Activated CD4-positive, alpha-beta T cell treated with anti-CD3 and anti-CD28 coated beads for 4 hours (primary cell): ENCODE results near the gene PHACTR1.

Source experiments
- DNase-seq, 2 donors: peaks; one replicate each; pipeline ENCODE4 v3.0.0-alpha.2; 2020

The PHACTR1 gene

GRCh38 chr6:12804952-12805645, 88.5 kb downstream of the PHACTR1 start:
- no peak for DNase-seq

- DNase-seq, result no peak
Measured at GRCh38 chr6:12806136-12806535, 89.6 kb downstream of the PHACTR1 start.

DNA sequence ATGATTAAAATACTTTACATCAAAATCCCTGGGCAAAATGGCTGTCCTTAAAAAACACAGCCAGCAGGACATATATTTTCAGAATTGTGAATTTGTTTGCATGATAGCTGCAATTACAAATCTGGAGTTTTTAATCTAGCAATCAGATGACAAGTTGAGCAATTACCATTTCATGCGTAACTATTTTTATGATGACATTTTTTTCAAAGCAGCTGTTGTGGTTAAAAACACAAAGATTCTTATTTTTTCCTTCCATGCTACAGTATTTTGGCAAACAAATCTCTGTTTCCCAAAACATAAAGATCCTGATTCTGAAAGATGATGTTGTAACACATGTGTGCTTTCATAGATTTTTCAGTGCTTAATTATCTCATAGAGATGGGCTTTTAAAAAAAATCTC, 90.2 kb downstream of the PHACTR1 start:
- no peak for DNase-seq

DNA sequence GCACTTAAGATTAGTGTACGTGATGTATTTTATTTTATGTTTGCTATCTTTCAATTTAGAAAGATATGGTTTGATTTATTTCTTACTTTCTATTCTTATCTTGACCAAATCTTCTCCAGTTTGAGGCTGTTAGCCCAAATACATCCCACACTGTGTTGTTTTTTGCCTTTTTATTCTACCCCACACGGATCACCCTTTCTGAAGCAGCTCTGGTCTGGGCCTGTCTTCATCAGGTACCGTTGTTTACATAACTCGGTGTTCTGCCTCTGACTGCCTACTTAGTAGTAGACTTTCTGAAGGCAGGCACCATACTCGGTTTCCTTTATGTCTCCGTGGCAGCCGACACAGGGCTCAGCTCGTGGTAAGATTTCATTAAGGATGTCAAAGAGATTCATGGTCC, 95.0 kb downstream of the PHACTR1 start:
- DNase-seq, result no peak

GRCh38 chr6:12813321-12813720, 96.8 kb downstream of the PHACTR1 start:
- DNase-seq, result no peak

GRCh38 chr6:12814015-12814414, 97.4 kb downstream of the PHACTR1 start:
- DNase-seq, result no peak

GRCh38 chr6:12815089-12815488, 98.5 kb downstream of the PHACTR1 start:
- DNase-seq, result no peak

- DNase-seq, result no peak
Measured at GRCh38 chr6:12815884-12816600, 99.5 kb downstream of the PHACTR1 start.

DNA sequence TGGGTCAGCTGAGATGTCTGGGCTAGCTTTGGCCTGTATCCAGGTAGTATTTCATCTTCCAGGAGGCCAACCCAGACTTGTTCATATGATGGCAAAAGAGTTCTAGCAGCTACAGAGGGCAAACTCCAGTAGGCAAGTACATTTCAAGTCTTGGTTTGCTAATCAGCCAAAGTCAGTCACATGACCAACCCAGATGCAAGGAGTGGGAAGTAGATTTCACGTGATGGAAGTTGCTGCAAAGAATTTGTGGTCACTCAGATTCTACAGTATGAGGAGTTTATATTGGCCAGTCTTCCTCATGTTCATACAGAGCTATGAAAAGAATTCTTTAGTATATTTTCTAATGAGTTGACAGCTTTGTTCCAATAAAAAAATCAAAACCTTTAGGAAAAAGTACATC, 101.8 kb downstream of the PHACTR1 start:
- no peak for DNase-seq

GRCh38 chr6:12823847-12824246, 107.3 kb downstream of the PHACTR1 start:
- no peak for DNase-seq

GRCh38 chr6:12826584-12826983, 110.0 kb downstream of the PHACTR1 start:
- no peak for DNase-seq

GRCh38 chr6:12827921-12828320, 111.4 kb downstream of the PHACTR1 start:
- DNase-seq, result no peak

DNA sequence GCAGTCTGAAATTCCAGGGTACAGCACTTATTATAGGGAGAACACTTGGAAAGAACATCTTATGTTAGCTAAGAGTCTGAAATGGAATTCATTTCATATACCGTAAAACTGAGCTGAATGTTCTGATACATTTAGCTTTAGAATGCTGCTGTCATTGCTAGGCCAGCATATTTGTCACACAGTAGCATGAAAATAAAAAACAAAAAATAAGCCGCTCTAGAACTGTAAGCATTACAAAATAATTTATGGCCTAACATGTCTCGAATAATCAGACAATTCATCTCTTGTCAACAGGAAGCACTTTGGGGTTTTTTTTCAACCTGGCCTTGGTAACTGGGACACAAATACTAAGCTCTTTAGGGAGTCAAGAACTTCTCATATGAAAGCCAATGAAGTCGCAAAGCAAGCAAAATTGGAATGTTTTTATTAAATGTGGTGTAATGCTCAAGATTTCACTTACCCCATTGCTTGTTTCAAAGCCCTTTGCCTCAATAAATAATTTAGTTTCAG, 115.7 kb downstream of the PHACTR1 start:
- DNase-seq, result no peak

- no peak for DNase-seq
Measured at GRCh38 chr6:12836009-12836408, 119.4 kb downstream of the PHACTR1 start.

DNA sequence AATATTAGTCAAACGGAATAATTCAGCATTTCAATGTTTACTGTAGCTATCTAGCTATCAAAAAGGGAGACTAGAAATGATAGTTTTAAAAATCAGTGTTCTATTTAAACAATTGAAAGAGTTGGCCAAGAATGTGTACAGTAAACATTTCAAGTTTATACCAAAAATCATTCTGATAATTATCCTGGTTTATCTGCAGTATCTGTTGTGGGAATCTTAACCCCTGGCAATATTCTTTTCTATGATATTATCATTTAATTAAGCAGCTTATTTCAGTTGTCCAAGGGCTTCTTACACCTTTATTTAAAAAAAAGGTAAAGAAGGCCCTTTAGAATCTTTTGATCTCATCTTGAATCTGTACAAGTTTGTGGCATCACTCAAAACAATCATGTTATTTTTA, 125.1 kb downstream of the PHACTR1 start:
- DNase-seq, result no peak

DNA sequence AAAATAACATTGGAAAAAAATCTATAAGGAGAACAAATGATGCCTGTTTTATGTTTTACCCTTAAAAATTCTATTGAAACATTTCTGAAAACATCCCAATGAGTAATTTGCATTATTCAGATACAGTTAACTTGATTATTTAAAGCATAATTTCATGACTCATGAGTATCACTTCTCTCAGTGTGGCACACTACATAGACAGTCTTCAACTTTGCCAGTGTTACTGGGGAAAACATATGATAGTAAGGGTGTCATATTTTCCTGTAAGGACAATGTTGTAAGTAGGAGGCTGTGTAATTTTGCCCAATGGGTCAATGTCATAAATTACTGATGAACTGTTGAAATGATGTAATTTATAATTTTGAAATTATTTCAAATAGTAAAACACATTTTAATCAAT, 125.5 kb downstream of the PHACTR1 start:
- DNase-seq, result no peak

DNA sequence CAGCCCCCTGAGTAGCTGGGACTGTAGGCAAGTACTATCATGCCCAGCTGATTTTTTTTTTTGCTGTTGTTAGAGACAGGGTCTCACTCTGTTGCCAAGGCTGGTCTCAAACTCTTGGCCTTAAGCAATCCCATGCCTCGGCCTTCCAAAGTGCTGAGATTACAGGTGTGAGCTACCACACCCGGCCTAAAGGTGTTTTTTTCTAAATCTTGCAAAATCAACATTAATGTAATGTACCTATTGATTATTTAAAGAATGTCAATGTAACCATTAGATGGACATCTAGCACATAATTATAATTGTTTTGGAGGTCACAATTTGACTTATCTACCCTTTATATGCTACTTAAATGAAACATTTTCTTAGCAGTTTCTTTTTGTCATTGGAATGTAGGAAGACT, 126.1 kb downstream of the PHACTR1 start:
- no peak for DNase-seq

DNA sequence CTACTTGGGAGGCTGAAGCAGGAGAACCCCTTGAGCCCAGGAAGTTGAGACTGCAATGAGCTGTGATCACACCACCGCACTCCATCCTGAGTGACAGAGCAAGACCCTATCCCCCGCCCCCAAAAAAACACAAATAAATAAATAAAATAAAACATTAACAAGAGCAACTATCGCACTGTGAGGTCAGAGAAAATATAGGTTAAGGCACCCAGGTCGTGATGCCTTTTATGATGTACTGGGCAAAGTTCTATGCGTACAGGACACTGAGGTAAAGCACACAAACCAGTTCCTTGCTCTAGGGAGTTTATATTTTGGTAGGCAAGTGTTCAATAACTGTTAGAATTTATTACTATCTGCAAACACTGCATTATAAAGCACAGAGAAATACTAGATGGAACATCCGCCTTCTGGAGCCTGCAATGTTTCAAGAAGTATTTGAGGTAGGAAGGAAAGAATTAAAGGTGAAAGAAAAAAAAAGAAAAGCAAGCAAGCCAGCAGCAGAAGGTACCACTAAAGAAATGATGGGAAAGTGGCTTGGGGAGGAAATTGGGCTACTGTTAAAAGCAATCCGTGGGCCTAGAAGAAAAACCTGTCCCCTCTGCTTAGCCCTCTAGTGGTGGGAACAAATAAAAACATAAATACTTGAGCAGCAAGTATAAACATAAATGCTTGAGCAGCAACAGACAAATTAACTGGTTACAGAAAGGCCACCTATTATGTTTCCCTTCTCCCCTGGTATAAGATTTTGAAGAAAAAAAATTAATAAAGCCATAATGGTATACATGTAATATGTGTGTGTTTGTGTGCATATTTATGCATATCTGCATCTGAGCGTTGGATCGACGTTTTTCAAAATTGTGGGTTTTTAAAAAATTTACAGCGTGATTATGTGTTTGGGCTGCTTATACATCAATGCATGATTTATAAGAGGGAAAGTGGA, 128.0 kb downstream of the PHACTR1 start:
- no peak for DNase-seq

GRCh38 chr6:12845224-12846004, 128.8 kb downstream of the PHACTR1 start:
- DNase-seq, result no peak

DNA sequence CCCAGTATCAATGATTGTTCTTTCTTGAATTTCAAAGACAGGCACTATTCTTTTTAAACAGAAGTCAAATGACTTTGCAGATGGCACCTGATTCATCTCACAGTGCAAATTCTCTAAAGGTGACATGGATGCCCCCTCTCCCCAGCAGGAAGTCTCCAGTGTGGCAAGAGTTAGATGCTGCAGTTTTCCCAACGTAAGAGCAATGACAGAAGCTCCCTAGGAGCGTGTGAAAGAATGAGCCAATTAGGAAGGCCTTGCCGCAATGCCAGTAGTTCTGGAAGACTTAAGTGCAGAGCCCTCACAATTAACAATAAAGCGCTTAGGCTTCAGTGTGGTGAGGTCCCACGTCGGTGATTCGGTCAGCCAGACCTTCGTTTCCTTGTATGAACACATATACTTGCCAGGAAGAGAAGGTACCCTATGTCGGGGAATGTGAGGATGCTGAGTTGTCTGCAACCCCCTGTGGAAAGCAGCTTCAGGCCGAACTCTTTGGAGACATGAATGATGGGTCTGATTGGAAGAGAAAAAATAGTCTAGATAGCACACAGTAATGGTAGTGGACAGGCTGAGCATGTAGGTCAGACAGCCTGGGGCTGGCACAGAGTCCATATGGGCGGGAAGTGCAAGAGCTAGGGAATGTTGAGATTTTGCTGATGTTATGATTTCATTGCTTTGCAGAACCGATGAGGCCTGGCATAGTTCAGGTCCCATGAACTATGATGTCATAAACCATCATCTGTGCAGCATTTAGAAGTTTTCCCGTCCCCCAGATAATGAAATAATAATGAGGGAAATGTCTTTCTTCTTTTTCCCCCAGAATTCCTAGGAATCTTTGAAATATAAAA, 132.6 kb downstream of the PHACTR1 start:
- no peak for DNase-seq

- DNase-seq, result no peak
Measured at GRCh38 chr6:12849809-12850198, 133.2 kb downstream of the PHACTR1 start.
